Stimulated activated CD4-positive, alpha-beta T cell treated with anti-CD3 and anti-CD28 coated beads, Interleukin-2, amount 100 ng/mL, for 24 hours (primary cell): ENCODE data around the gene GATM.

ENCODE experiments used
- DNase-seq, 2 donors: peaks; one replicate each; pipeline ENCODE4 v3.0.0-alpha.2; 2020

Gene GATM

GRCh38 chr15:45378149-45378912 is at the start of gene GATM:
Gene GATM (minus strand): TSS chr15:45378544. CDS start chr15:45378453, 91 bp downstream.
- peak; percentile 50 to 66 for DNase-seq

GRCh38 chr15:45427085-45427484 is 48.7 kb upstream of the GATM start:
- DNase-seq = no peak

GRCh38 chr15:45425135-45425534 is 46.8 kb upstream of the GATM start:
- no peak for DNase-seq

GRCh38 chr15:45424429-45424828 is 46.1 kb upstream of the GATM start:
- no peak for DNase-seq

- no peak for DNase-seq
Observed at GRCh38 chr15:45417303-45417950, 39.1 kb upstream of the GATM start.

- DNase-seq = no peak
Observed at GRCh38 chr15:45414215-45414885, 36.0 kb upstream of the GATM start.

GRCh38 chr15:45409596-45409995 is 31.3 kb upstream of the GATM start:
- no peak for DNase-seq

- no peak for DNase-seq
Observed at GRCh38 chr15:45407786-45408185, 29.4 kb upstream of the GATM start.

- DNase-seq = peak; percentile 36
Observed at GRCh38 chr15:45402955-45403877, 24.9 kb upstream of the GATM start.

- DNase-seq = peak; percentile 92 to 97
Observed at GRCh38 chr15:45402162-45402954, 24.0 kb upstream of the GATM start.

GRCh38 chr15:45401665-45402161 is 23.4 kb upstream of the GATM start:
- DNase-seq = no peak

- no peak for DNase-seq
Observed at GRCh38 chr15:45399381-45400212, 21.3 kb upstream of the GATM start.

GRCh38 chr15:45397116-45397665 is 18.8 kb upstream of the GATM start:
- DNase-seq = no peak

GRCh38 chr15:45395943-45396342 is 17.6 kb upstream of the GATM start:
- no peak for DNase-seq

GRCh38 chr15:45394681-45395080 is 16.3 kb upstream of the GATM start:
- DNase-seq = no peak

- no peak for DNase-seq
Observed at GRCh38 chr15:45393851-45394250, 15.5 kb upstream of the GATM start.

GRCh38 chr15:45392584-45392855 is 14.2 kb upstream of the GATM start:
- no peak for DNase-seq

GRCh38 chr15:45391746-45392583 is 13.6 kb upstream of the GATM start:
- no peak for DNase-seq

GRCh38 chr15:45389351-45389750 is 11.0 kb upstream of the GATM start:
- no peak for DNase-seq
